Stimulated activated CD4-positive, alpha-beta T cell treated with anti-CD3 and anti-CD28 coated beads, Interleukin-4, amount 100 ng/mL, for 1 hour (primary cell): ENCODE results near the gene UGT2A3.

ENCODE experiments used
- DNase-seq: peaks from one replicate; pipeline ENCODE4 v3.0.0-alpha.2; 2020

UGT2A3 gene

DNA sequence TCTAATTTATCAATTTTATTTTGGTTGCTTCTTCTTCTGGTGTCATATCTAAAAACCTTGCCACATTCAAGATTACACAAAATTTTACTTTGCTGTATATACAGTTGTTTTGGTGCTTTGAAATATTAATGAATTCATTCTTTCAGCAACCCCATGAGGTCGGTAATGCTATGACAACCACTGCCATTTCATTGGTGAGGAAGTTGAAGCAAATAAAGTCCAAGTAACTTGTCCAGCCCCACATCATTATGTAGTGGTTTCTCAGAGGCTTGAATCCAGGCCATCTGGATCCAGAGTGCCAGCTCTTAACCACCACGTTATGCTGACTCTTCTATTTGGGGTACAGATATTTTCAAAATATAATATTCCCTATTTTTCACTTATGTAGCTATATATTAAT is 42.2 kb downstream of the UGT2A3 start:
- DNase-seq = no peak

DNA sequence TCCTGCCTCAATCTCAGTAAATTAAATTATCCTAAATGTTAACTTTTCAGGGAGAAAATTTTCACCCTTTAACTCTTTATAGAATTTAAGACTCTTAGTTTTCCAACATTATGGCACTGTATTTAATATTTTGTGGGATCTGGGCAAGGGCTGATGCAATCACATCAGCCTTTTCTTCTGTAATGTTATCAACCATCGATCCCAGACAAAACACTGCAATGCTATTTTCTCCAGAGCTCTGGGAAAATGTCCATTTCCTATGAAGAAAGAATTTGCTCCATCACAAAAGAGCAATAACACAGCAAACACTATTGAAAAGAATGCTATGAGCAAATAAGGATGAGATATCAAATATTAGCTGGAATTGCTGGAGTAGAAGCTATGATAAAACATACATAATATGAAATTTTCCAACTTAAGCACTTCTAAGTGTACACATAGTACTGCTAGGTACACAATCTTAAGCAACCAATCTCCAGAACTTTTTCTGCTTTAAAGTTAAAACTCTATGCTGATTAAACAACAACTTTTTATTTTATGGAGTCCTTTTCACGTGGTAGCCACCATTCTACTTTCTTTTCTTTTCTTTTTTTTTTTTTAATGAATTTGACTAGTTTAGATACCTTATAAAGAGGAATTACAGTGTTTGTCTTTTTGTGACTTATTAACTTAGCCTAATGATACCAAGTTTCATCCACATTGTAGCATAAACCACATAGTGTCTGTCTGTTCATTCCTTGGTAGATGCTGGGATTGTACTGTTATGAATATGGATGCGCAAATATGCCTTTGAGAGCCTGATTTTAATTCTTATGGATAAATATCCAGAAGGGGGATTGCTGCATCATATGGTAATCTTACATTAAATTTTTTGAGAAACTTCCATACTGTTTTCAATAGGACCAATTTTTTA is 43.6 kb downstream of the UGT2A3 start:
- no peak for DNase-seq

DNA sequence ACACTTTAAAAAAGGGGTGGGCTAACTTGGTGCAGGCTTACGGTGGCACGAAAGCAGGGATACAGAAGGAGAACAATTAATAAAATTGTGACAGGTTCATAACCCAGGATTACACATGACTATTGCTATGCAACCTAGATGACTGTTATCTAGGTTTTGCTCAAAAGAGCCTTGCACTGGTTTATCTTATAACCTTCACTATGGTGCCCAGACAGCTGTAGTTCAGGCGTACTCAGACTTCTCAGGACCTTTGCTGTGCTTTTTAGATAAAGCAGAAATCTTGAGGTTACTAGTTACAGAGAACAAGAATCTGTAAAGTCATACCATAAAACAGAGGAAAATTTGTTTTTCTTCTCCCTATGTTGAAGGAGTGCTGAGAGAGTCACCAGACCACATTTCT is 44.4 kb downstream of the UGT2A3 start:
- no peak for DNase-seq

DNA sequence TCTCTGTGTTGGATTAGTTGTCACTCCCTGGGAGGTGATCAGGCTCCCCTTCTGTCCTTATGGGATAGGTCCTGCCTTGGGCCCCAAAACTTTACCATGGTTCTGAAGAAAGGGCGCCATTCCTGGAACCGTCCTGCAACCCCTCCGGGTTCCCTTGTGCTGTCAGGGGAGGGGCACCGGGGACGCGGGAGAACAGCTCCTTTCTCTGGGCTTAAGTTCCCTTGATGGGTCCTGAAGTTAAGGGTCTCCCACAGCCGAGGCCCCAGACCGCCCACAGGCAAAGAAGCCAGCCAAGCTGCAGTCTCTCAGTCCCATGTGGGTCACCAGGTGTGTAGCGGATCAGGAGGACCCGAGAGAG is 44.8 kb downstream of the UGT2A3 start:
- DNase-seq = no peak

DNA sequence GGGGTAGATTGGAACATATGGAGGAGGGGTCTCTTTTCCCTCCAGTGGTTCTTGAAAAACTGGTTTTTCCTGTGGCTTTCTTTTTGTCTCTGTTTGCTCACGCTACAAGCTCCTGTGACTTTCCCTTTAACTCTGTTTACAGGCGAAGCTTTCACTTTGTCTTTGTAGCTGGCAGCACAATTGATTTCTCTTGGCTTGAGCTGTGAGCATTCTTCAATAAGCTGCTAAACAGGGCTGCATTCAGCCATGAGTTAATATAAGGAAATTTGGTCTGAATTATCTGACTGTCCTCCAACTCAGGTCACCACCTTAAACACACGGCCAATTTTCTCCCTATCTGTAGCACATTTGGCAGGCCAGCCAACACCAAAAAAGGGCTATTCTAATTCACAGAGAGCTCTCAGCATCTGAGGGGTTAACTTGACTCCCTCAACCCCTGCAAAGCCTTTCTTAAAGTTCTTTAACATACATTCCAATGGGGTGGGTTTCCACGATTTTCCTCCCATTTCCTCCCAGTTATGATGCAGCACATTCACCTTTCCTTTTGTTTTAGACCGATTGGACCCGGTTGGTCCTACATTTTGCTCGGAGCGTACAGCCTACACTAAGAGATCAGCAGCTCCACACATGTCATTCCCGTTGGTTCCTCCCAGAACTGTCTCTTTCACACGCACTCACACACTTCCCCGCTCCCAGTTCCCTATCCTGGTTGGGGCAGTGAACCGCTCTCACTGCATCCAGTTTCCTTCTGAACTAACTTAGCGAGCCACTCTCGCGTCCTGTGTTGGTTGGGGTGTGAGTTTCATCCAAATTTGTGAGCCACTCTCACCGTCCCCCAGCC is 45.4 kb downstream of the UGT2A3 start:
- DNase-seq = no peak

DNA sequence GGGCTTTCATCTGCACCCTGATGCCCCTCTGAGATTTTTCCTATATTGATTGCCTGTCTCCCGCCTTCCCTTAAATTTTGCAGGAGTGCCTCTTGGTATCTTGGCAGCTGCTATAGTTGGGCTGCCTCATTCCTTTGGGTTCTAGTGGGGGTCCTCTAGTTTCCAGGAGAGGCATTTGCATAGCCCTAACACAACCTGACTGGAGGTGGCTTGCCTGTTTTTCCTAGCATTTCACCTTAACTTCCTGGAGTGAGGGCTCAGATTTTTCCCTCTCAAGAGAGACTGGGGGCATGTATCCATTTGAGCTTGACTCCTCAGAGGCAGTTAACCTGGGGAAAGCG is 46.0 kb downstream of the UGT2A3 start:
- DNase-seq = no peak

DNA sequence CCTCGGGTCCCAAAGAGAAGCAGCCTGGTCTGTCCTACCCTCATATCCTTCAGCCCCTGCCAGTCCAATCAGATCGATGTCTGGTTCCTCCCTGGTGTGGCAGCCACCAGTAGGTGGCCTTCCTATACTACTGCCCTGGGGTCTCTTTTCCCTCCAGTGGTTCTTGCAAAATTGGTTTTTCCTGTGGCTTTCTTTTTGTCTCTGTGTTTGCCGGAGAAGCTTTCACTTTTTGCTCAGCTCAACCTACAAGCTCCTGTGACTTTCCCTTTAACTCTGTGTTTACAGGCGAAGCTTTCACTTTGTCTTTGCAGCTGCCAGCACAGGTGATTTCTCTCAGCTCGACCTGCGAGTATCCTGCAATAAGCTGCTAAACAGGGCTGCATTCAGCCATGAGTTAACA is 46.8 kb downstream of the UGT2A3 start:
- no peak for DNase-seq

DNA sequence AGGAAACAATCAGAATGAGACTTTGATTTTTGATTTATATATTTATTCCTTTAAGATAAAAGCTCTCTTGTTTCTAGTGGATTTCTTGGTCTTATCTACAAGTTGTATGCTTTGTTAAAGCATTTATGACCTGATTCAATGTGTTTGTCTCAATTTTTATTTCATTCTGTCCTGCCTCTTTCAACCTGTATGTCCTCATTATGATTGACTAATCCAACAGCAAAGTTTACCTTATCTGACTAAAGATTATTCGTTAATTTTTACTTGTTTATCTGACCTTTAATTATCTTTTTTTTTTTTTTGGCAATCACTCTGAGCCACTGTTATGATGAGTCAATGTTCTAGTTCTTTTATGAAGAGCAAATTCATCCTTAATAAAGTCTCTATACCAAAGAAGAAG is 54.9 kb downstream of the UGT2A3 start:
- no peak for DNase-seq

DNA sequence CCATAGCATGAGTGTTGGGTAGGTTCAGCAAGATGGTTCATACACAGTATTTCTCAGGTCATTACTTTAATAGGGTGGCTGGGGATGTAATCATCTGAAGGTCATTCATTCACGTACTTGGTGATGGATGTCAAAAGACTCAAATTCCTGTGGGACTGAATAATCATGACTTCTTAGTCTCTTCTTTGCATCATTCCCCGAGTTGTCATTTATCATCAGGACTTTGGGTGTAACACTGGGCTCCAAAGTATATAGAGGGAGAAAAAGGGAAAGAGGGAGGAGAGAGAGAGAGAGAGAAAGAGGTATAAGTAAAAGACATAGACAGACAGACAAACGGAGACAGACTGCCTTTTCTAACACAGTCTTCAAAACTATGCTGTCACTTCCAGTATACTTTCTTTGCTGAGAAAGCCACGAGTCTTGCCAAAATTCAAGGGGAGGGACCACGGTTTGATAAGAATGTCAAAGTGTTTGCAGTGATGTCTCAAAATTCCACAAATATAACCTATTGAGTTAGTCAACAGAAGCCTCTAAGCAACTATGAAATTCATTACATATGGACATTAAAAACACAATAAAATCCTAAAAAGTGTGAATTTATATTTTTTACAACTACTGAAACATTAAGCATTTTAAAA is 55.9 kb downstream of the UGT2A3 start:
- DNase-seq = no peak

DNA sequence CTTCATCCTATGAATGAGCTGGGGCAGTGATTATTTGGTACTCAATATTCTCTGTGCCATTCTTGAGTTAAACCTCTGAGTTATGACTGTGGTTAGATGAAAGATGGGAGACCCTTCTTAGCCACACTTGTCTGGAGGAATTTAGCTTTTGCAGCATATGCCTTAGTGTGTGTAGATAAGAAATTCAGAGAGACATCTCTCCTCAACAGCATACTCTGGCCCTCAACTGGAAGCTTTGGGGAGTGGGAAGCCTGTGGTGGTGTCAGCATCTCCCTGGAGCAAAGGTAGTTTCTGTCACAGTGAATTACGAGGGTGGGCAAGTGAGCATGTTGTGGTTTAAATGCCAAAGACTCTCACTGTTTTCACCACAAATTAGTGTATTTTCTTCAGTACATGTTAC is 58.7 kb downstream of the UGT2A3 start:
- DNase-seq = no peak

DNA sequence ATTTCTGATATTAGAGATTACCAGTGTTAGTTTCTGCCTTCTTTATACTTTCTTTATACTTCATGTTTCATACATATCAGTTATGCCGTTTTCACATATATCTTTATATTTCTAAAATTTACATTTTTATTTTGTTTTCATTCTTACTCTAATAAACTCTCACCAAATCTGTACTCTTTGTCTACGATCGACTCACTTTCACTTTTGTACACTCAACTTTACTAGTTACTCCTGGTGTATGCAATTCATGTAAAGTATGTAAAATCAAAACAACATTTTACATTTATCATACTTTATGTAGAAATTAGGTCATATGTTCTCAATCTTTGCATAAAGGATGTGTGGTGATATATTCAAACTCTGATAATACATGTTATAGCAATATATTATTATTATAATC is 59.9 kb downstream of the UGT2A3 start:
- DNase-seq = no peak

DNA sequence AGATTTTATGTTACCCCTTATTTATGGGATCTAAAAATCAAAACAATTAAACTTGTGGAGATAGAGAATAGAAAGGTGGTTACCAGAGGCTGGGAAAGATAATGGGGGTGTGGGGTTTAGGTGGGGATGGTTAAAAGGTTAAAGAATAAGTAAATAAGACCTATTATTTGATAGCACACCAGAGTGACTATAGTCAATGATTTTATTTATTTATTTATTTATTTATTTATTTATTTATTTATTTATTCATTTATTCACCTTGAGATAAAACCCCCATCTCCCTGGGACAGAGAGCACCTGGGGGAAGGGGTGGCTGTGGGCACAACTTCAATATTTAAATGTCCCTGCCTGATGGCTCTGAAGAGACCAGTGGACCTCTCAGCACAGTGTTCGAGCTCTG is 66.1 kb downstream of the UGT2A3 start:
- no peak for DNase-seq

DNA sequence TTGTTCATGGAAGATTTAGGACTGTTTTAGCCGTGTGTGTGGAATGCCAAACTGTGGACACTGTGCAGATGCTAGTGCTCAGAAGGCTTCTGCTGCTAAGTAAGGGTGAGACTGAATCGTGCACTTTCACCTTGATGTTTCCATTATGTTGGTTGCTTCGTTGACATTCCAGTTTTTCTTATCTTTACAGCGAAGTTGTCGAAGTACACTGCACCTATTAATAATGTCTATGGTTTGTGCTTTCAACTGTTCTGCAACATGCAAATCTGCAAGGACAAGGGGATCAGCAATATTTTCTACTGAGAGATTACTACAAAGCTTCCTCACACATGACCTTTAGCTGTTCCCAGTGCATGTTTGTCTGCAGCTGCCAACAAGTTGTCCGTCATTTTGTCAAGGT is 67.7 kb downstream of the UGT2A3 start:
- no peak for DNase-seq
